ENCODE measurements around the gene MAST4.

Gene MAST4

GRCh38 chr5:67042176-67043003 is 446.2 kb downstream of the MAST4 start:
- Histone ChIP-seq H3K36me3 (ENCODE audit: control insufficient read depth in 5 of 5, insufficient read depth in 5 of 5, low read length in 5 of 5) (no peaks in the 10 kb centered on the region), H3K9ac (ENCODE audit: low read length in 5 of 5) (peak overlapping the region in 1 of 5 donors; percentile 1), H3K27ac (ENCODE audit: low read depth, low read length) (no peak overlapping the region), H3K4me1 (ENCODE audit: control insufficient read depth in 5 of 5, insufficient read depth in 5 of 5, low read length in 5 of 5) (peaks cover 0 to 45% (median 15%) of the 10 kb centered on the region in 5 donors), H3K4me3 (ENCODE audit: low read depth in 1 of 5, low read length in 5 of 5) (no peak overlapping the region), H3K27me3 (ENCODE audit: control insufficient read depth in 5 of 5, insufficient read depth in 4 of 5, low read length in 5 of 5) (no peaks in the 10 kb centered on the region), H3K9me3 (ENCODE audit: control insufficient read depth in 5 of 5, low read length in 5 of 5) (no peaks in the 10 kb centered on the region)

- H3K9me3 ChIP-seq (ENCODE audit: control insufficient read depth in 5 of 5, low read length in 5 of 5), result no peaks in the 10 kb centered on the region
- H3K27me3 ChIP-seq (ENCODE audit: control insufficient read depth in 5 of 5, insufficient read depth in 4 of 5, low read length in 5 of 5), result no peaks in the 10 kb centered on the region
- H3K36me3 ChIP-seq (ENCODE audit: control insufficient read depth in 5 of 5, insufficient read depth in 5 of 5, low read length in 5 of 5), result no peaks in the 10 kb centered on the region
- no peak overlapping the region for H3K9ac ChIP-seq (ENCODE audit: low read length in 5 of 5)
- H3K4me3 ChIP-seq (ENCODE audit: low read depth in 1 of 5, low read length in 5 of 5), result no peak overlapping the region
- peaks cover 2 to 43% (median 20%) of the 10 kb centered on the region in 5 donors for H3K4me1 ChIP-seq (ENCODE audit: control insufficient read depth in 5 of 5, insufficient read depth in 5 of 5, low read length in 5 of 5)
- H3K27ac ChIP-seq (ENCODE audit: low read depth, low read length), result no peak overlapping the region
Measured at GRCh38 chr5:67043796-67044511, 447.8 kb downstream of the MAST4 start.

GRCh38 chr5:67045816-67046740 is 449.9 kb downstream of the MAST4 start:
- Histone ChIP-seq H3K9ac (ENCODE audit: low read length in 5 of 5) (no peak overlapping the region), H3K9me3 (ENCODE audit: control insufficient read depth in 5 of 5, low read length in 5 of 5) (no peaks in the 10 kb centered on the region), H3K4me1 (ENCODE audit: control insufficient read depth in 5 of 5, insufficient read depth in 5 of 5, low read length in 5 of 5) (peaks cover 2 to 44% (median 25%) of the 10 kb centered on the region in 5 donors), H3K4me3 (ENCODE audit: low read depth in 1 of 5, low read length in 5 of 5) (no peak overlapping the region), H3K27ac (ENCODE audit: low read depth, low read length) (no peak overlapping the region), H3K36me3 (ENCODE audit: control insufficient read depth in 5 of 5, insufficient read depth in 5 of 5, low read length in 5 of 5) (peaks cover 0 to 4% (median 0%) of the 10 kb centered on the region in 5 donors), H3K27me3 (ENCODE audit: control insufficient read depth in 5 of 5, insufficient read depth in 4 of 5, low read length in 5 of 5) (no peaks in the 10 kb centered on the region)

- no peaks in the 10 kb centered on the region for H3K9me3 ChIP-seq (ENCODE audit: control insufficient read depth in 5 of 5, low read length in 5 of 5)
- no peak overlapping the region for H3K9ac ChIP-seq (ENCODE audit: low read length in 5 of 5)
- H3K4me3 ChIP-seq (ENCODE audit: low read depth in 1 of 5, low read length in 5 of 5), result no peak overlapping the region
- H3K36me3 ChIP-seq (ENCODE audit: control insufficient read depth in 5 of 5, insufficient read depth in 5 of 5, low read length in 5 of 5), result peaks cover 0 to 4% (median 0%) of the 10 kb centered on the region in 5 donors
- H3K4me1 ChIP-seq (ENCODE audit: control insufficient read depth in 5 of 5, insufficient read depth in 5 of 5, low read length in 5 of 5), result peaks cover 2 to 43% (median 22%) of the 10 kb centered on the region in 5 donors
- H3K27me3 ChIP-seq (ENCODE audit: control insufficient read depth in 5 of 5, insufficient read depth in 4 of 5, low read length in 5 of 5), result no peaks in the 10 kb centered on the region
- H3K27ac ChIP-seq (ENCODE audit: low read depth, low read length), result no peak overlapping the region
Measured at GRCh38 chr5:67047160-67047559, 451.0 kb downstream of the MAST4 start.

GRCh38 chr5:67047616-67048015 is 451.4 kb downstream of the MAST4 start:
- Histone ChIP-seq H3K9ac (ENCODE audit: low read length in 5 of 5) (no peak overlapping the region), H3K9me3 (ENCODE audit: control insufficient read depth in 5 of 5, low read length in 5 of 5) (no peaks in the 10 kb centered on the region), H3K4me1 (ENCODE audit: control insufficient read depth in 5 of 5, insufficient read depth in 5 of 5, low read length in 5 of 5) (peaks cover 2 to 38% (median 18%) of the 10 kb centered on the region in 5 donors), H3K27ac (ENCODE audit: low read depth, low read length) (no peak overlapping the region), H3K4me3 (ENCODE audit: low read depth in 1 of 5, low read length in 5 of 5) (no peak overlapping the region), H3K27me3 (ENCODE audit: control insufficient read depth in 5 of 5, insufficient read depth in 4 of 5, low read length in 5 of 5) (no peaks in the 10 kb centered on the region), H3K36me3 (ENCODE audit: control insufficient read depth in 5 of 5, insufficient read depth in 5 of 5, low read length in 5 of 5) (peaks cover 0 to 4% (median 0%) of the 10 kb centered on the region in 5 donors)

DNA sequence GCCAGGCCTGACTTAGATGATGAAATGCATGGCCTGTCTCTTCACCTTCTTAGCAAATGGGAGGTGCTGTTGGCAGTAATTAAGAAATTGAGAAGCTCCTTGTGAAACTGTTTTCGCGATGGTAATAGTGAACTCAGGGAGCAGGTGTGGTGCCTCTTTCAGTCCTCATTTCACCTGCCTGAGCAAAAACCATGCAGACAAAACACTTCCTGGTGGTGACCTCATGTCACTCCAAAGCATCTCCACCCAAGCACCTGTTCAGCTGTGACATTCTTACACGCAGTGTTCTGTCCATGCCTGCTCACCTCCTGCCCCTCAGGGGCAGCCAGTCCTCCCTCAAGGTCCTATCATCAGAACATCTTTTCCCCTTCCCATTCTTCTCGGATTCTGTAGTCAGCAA is 453.9 kb downstream of the MAST4 start:
- Histone ChIP-seq H3K27ac (ENCODE audit: low read depth, low read length) (no peak overlapping the region), H3K4me1 (ENCODE audit: control insufficient read depth in 5 of 5, insufficient read depth in 5 of 5, low read length in 5 of 5) (peaks cover 2 to 34% (median 17%) of the 10 kb centered on the region in 5 donors), H3K4me3 (ENCODE audit: low read depth in 1 of 5, low read length in 5 of 5) (no peak overlapping the region)

DNA sequence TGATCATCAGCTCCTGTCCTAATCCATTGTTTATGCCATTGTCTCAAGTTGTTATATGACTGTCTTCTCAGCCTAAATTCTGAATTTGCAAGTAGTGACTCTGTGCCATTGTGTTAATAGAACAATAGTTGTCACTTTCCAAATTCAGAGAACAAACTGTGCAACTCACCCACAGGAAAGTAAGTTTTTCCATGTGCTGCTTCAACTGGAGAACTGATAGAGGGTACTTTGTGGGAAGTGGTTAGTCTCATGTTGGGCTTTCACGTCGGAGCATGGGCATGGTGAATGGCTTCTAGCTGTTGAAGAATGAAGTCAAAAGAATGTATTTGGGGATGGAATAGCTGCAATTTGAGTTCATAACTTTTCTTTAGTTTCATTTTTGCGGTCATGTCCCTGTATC is 454.4 kb downstream of the MAST4 start:
- H3K9ac ChIP-seq (ENCODE audit: low read length in 5 of 5), result no peak overlapping the region
- H3K9me3 ChIP-seq (ENCODE audit: control insufficient read depth in 5 of 5, low read length in 5 of 5), result no peaks in the 10 kb centered on the region
- no peaks in the 10 kb centered on the region for H3K27me3 ChIP-seq (ENCODE audit: control insufficient read depth in 5 of 5, insufficient read depth in 4 of 5, low read length in 5 of 5)
- H3K27ac ChIP-seq (ENCODE audit: low read depth, low read length), result no peak overlapping the region
- H3K4me3 ChIP-seq (ENCODE audit: low read depth in 1 of 5, low read length in 5 of 5), result no peak overlapping the region
- peaks cover 2 to 34% (median 17%) of the 10 kb centered on the region in 5 donors for H3K4me1 ChIP-seq (ENCODE audit: control insufficient read depth in 5 of 5, insufficient read depth in 5 of 5, low read length in 5 of 5)
- peaks cover 0 to 7% (median 2%) of the 10 kb centered on the region in 5 donors for H3K36me3 ChIP-seq (ENCODE audit: control insufficient read depth in 5 of 5, insufficient read depth in 5 of 5, low read length in 5 of 5)

More for the DNA sequence above, 453.9 kb downstream of the MAST4 start:
- H3K9me3 ChIP-seq (ENCODE audit: control insufficient read depth in 5 of 5, low read length in 5 of 5), result no peaks in the 10 kb centered on the region
- peaks cover 0 to 6% (median 0%) of the 10 kb centered on the region in 5 donors for H3K36me3 ChIP-seq (ENCODE audit: control insufficient read depth in 5 of 5, insufficient read depth in 5 of 5, low read length in 5 of 5)
- H3K9ac ChIP-seq (ENCODE audit: low read length in 5 of 5), result no peak overlapping the region
- no peaks in the 10 kb centered on the region for H3K27me3 ChIP-seq (ENCODE audit: control insufficient read depth in 5 of 5, insufficient read depth in 4 of 5, low read length in 5 of 5)

GRCh38 chr5:67051164-67051563 is 455.0 kb downstream of the MAST4 start:
- no peaks in the 10 kb centered on the region for H3K9me3 ChIP-seq (ENCODE audit: control insufficient read depth in 5 of 5, low read length in 5 of 5)
- H3K27ac ChIP-seq (ENCODE audit: low read depth, low read length), result no peak overlapping the region
- no peaks in the 10 kb centered on the region for H3K27me3 ChIP-seq (ENCODE audit: control insufficient read depth in 5 of 5, insufficient read depth in 4 of 5, low read length in 5 of 5)
- H3K36me3 ChIP-seq (ENCODE audit: control insufficient read depth in 5 of 5, insufficient read depth in 5 of 5, low read length in 5 of 5), result peaks cover 1 to 7% (median 4%) of the 10 kb centered on the region in 5 donors
- H3K9ac ChIP-seq (ENCODE audit: low read length in 5 of 5), result no peak overlapping the region
- H3K4me1 ChIP-seq (ENCODE audit: control insufficient read depth in 5 of 5, insufficient read depth in 5 of 5, low read length in 5 of 5), result peaks cover 2 to 30% (median 17%) of the 10 kb centered on the region in 5 donors
- no peak overlapping the region for H3K4me3 ChIP-seq (ENCODE audit: low read depth in 1 of 5, low read length in 5 of 5)

GRCh38 chr5:67052034-67052433 is 455.8 kb downstream of the MAST4 start:
- Histone ChIP-seq H3K4me3 (ENCODE audit: low read depth in 1 of 5, low read length in 5 of 5) (no peak overlapping the region), H3K27me3 (ENCODE audit: control insufficient read depth in 5 of 5, insufficient read depth in 4 of 5, low read length in 5 of 5) (no peaks in the 10 kb centered on the region), H3K9me3 (ENCODE audit: control insufficient read depth in 5 of 5, low read length in 5 of 5) (no peaks in the 10 kb centered on the region), H3K36me3 (ENCODE audit: control insufficient read depth in 5 of 5, insufficient read depth in 5 of 5, low read length in 5 of 5) (peaks cover 4 to 10% (median 5%) of the 10 kb centered on the region in 5 donors), H3K27ac (ENCODE audit: low read depth, low read length) (no peak overlapping the region), H3K4me1 (ENCODE audit: control insufficient read depth in 5 of 5, insufficient read depth in 5 of 5, low read length in 5 of 5) (peaks cover 2 to 22% (median 13%) of the 10 kb centered on the region in 5 donors), H3K9ac (ENCODE audit: low read length in 5 of 5) (no peak overlapping the region)
